ENCODE data around the gene BOC. TPM values are rescaled to one million over a fixed set of nuclear protein-coding genes. Genes with fewer than 3 reads are reported as not detected.

The BOC gene
- total RNA-seq, 2 experiments from 2014 or later = not detected

DNA sequence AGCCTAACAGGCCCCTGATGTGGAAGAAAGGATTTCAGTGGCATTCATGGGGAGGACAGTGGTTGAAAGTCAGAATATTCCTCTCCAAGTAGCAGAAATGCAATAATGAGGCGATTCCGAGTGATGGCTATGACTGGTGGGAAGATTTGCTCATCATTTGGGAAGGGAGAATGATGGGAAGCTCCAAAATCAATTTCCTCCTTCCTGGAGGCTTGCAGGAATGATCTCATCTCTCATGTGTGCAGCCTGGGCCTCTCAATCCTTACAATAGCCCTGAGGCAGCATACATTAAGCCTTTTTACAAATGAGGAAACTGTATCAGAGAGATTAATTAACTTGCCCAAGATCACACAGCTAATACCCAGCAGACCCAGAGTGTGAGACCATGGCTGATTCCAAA, 58.7 kb downstream of the BOC start:
- H3K27me3 Mint-ChIP-seq = no peaks in the 10 kb centered on the region
- intact Hi-C loops (cut with micrococcal nuclease) = no loop called here
- no peak overlapping the region for H3K27ac Mint-ChIP-seq
- no peaks in the 10 kb centered on the region for H3K36me3 Mint-ChIP-seq
- no peak for DNase-seq
- H3K4me1 Mint-ChIP-seq (ENCODE audit: low read depth) = no peaks in the 10 kb centered on the region
- H3K9me3 Mint-ChIP-seq = no peaks in the 10 kb centered on the region
- POLR2A ChIA-PET = interaction anchor here (1.5 kb wide), 1 partner anchor 11 kb away, joined by 5 read pairs; no protein-coding TSS in a partner anchor
- no peak overlapping the region for H3K4me3 Mint-ChIP-seq
- CTCF ChIA-PET = interaction anchor here (1.2 kb wide), 1 partner anchor 308 kb away, joined by 3 read pairs; no protein-coding TSS in a partner anchor

DNA sequence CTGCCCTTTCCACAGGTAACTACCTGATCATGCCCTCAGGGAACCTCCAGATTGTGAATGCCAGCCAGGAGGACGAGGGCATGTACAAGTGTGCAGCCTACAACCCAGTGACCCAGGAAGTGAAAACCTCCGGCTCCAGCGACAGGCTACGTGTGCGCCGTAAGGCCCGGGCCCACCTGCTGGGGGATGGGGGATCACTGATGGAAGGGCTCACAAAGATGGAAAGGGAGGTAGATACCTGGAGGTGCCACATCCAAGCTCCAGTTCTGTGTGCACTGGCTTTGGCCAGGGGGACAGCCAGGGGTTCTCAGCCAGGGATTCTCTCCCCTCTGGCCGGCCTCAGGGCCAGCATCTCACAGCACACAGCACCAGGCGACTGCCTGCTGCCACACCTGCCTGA, 59.4 kb downstream of the BOC start:
- Mint-ChIP-seq H3K36me3 (no peaks in the 10 kb centered on the region), H3K9me3 (no peaks in the 10 kb centered on the region), H3K27me3 (no peaks in the 10 kb centered on the region), H3K4me1 (ENCODE audit: low read depth) (no peaks in the 10 kb centered on the region), H3K27ac (no peak overlapping the region), H3K4me3 (no peak overlapping the region)
- no peak for DNase-seq
- intact Hi-C loops (cut with micrococcal nuclease) = no loop called here
- ChIA-PET POLR2A (interaction anchor here (1.5 kb wide), 1 partner anchor 12 kb away, joined by 5 read pairs; no protein-coding TSS in a partner anchor), CTCF (interaction anchor here (1.2 kb wide), 1 partner anchor 307 kb away, joined by 3 read pairs; no protein-coding TSS in a partner anchor)

DNA sequence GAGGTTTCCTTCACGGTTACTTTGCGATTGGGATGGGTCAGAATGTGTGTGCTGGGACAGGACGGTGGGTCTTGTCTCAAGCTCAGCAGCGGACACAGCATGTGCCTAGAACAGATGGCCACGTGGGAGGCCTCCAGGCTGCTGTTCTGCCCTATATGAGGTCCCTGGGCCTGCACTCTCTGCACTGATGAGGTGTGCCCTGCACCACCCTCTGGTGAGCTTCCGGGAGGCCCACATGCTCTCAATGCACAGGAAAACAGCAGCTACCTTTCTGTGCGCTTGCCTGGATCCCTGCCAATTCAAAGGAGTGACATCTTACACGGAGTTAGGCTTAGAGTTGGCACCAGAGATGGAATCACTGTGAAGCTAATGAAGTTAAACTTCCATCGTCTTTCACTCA, 59.8 kb downstream of the BOC start:
- intact Hi-C loops (cut with micrococcal nuclease) = no loop called here
- H3K4me3 Mint-ChIP-seq = no peak overlapping the region
- no peak for DNase-seq
- H3K27ac Mint-ChIP-seq = no peak overlapping the region
- no peaks in the 10 kb centered on the region for H3K36me3 Mint-ChIP-seq
- POLR2A ChIA-PET = no interaction called here
- peaks cover 3% of the 10 kb centered on the region for H3K4me1 Mint-ChIP-seq (ENCODE audit: low read depth)
- no peaks in the 10 kb centered on the region for H3K27me3 Mint-ChIP-seq
- no peaks in the 10 kb centered on the region for H3K9me3 Mint-ChIP-seq
- CTCF ChIA-PET = no interaction called here

DNA sequence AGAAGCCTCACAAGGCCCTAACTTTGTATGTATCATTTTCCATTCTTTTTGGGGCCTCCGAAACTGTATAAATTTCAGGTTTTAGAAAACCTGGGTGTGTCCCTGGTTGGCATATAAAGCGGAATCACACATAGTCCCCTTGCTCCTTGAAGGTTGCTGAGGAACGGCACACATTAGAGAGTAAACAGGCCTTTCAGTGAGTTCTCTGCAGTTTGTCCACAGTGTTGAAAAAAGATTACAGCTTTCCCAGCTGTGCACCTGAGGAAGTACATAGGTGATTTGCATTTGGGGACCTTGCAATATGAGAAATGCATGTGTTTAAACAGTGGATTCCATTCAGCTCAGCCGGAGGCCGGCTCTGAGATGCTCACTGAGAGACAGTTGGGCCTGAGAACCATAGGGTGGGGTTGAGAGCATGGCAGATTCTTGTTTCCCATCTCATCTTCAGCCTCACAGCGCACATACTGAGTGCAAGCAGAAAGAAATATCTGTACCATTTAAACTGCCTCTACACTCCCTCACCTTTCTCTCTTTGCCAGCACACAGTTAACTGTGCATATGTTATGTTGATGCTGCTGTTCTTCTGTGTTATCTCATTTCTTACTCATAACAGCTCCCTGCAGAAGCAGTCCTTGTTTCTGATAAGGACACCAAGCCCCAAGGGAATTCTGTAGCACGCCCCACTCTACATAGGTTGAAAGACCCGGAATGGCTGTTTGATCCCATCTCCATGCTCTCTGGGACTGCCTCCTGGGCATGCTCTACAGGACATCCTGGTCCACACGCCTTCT, 60.4 kb downstream of the BOC start:
- no peak for DNase-seq
- Mint-ChIP-seq H3K27me3 (no peaks in the 10 kb centered on the region), H3K27ac (no peak overlapping the region), H3K36me3 (no peaks in the 10 kb centered on the region), H3K9me3 (no peaks in the 10 kb centered on the region), H3K4me1 (ENCODE audit: low read depth) (peaks cover 5% of the 10 kb centered on the region), H3K4me3 (no peak overlapping the region)
- POLR2A ChIA-PET = no interaction called here
- CTCF ChIA-PET = no interaction called here
- intact Hi-C loops (cut with micrococcal nuclease) = no loop called here

DNA sequence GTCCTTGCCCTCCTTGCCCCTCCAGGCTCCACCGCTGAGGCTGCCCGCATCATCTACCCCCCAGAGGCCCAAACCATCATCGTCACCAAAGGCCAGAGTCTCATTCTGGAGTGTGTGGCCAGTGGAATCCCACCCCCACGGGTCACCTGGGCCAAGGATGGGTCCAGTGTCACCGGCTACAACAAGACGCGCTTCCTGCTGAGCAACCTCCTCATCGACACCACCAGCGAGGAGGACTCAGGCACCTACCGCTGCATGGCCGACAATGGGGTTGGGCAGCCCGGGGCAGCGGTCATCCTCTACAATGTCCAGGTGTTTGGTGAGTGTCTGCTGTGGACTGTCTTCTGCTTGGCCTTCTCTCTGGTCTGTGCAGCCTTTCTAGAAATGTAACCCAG, 61.0 kb downstream of the BOC start:
- Mint-ChIP-seq H3K27me3 (no peaks in the 10 kb centered on the region), H3K4me1 (ENCODE audit: low read depth) (peaks cover 5% of the 10 kb centered on the region), H3K27ac (no peak overlapping the region), H3K4me3 (no peak overlapping the region), H3K9me3 (no peaks in the 10 kb centered on the region), H3K36me3 (no peaks in the 10 kb centered on the region)
- DNase-seq = no peak
- ChIA-PET CTCF (no interaction called here), POLR2A (no interaction called here)
- intact Hi-C loops (cut with micrococcal nuclease) = no loop called here

DNA sequence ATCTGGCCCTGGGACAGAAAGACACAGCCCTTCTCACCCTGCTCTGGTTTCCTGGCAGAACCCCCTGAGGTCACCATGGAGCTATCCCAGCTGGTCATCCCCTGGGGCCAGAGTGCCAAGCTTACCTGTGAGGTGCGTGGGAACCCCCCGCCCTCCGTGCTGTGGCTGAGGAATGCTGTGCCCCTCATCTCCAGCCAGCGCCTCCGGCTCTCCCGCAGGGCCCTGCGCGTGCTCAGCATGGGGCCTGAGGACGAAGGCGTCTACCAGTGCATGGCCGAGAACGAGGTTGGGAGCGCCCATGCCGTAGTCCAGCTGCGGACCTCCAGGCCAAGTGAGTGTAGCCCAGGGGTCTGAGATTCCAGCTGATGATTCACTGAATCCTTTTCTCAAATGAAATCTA, 61.7 kb downstream of the BOC start:
- CTCF ChIA-PET = no interaction called here
- no peak overlapping the region for H3K4me3 Mint-ChIP-seq

DNA sequence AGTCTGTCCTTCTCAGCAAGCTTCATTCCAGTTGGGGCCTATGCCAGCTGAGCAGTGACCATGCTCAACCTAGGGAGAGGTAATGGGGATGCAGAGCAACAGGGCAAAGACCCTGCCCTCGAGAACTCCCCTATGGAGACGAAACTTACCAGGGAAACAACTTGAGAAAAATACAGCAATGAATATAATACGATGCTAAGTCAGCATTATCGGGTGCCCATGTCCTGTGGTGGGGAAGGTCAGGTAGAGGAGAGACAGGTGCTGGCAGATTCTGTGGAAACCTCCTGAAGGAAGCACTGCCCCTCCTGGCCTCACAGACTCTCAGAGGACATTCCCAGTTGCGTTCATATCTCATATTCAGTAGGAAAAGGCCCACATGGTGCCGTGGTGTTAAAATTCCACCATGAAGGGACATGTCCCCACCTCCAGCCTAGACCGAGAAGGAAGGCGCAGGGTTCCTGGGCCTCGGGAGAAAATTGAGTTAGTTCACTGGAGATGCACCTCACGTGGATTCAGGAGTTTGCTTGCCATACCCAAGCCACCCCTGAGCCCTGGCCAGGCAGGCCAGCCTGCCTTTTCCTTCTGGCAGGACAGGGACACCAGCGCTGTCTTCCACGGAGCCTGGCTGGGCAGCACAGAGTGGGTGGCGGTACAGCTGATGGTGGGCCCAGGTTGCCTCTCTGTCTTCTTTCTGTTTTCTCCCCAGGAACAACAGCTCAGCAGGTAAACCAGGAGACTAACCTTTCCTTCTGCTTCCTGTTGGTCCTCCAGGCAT, 62.4 kb downstream of the BOC start:
- H3K9me3 Mint-ChIP-seq = no peaks in the 10 kb centered on the region
- POLR2A ChIA-PET = no interaction called here

More for the DNA sequence above, 61.7 kb downstream of the BOC start:
- intact Hi-C loops (cut with micrococcal nuclease) = no loop called here
- Mint-ChIP-seq H3K27me3 (no peaks in the 10 kb centered on the region), H3K36me3 (no peaks in the 10 kb centered on the region), H3K9me3 (no peaks in the 10 kb centered on the region), H3K4me1 (ENCODE audit: low read depth) (peaks cover 5% of the 10 kb centered on the region), H3K27ac (no peak overlapping the region)
- DNase-seq = no peak
- POLR2A ChIA-PET = no interaction called here

DNA sequence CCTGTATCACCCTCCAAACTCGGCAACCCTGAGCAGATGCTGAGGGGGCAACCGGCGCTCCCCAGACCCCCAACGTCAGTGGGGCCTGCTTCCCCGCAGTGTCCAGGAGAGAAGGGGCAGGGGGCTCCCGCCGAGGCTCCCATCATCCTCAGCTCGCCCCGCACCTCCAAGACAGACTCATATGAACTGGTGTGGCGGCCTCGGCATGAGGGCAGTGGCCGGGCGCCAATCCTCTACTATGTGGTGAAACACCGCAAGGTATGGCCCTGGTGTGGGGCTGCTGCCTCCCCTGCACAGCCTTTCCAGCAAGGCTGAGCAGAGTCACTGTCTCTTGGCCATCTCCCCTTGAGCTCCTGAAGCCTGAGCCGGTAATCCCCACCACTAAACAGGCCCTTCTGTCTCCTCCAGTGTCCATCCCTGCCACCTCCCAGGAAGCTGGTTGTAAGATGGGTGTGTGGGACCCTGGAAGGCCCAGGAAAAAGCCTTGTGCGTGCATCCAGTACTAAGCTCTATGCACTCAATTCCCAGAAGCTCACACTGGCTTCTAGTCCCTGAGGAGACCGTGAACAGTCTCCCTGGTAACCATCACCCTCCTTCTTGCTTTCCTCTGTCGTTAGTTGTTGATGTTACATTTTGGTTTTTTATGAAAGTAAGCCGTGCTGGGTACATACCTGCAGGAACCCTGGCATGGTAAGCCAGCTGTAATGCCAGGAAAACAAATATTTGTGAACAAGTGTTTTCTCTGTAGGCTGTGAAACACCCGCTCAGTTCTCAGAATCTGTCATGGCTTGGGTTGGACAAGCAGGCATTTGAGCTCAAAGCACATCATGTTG, 63.3 kb downstream of the BOC start:
- H3K27me3 Mint-ChIP-seq = no peaks in the 10 kb centered on the region
- CTCF ChIA-PET = interaction anchor here (0.9 to 1.3 kb wide), 2 partner anchors 13 to 239 kb away, joined by 3 to 6 read pairs; no protein-coding TSS in a partner anchor
- H3K9me3 Mint-ChIP-seq = no peaks in the 10 kb centered on the region
- intact Hi-C loops (cut with micrococcal nuclease) = no loop called here
- H3K27ac Mint-ChIP-seq = no peak overlapping the region
- POLR2A ChIA-PET = no interaction called here
- H3K36me3 Mint-ChIP-seq = no peaks in the 10 kb centered on the region
- H3K4me3 Mint-ChIP-seq = no peak overlapping the region
- DNase-seq = no peak
- peaks cover 5% of the 10 kb centered on the region for H3K4me1 Mint-ChIP-seq (ENCODE audit: low read depth)

More for the DNA sequence above, 62.4 kb downstream of the BOC start:
- no peak overlapping the region for H3K4me3 Mint-ChIP-seq
- no peak overlapping the region for H3K27ac Mint-ChIP-seq
- H3K36me3 Mint-ChIP-seq = no peaks in the 10 kb centered on the region
- CTCF ChIA-PET = interaction anchor here (0.9 to 1.3 kb wide), 2 partner anchors 14 to 239 kb away, joined by 3 to 6 read pairs; no protein-coding TSS in a partner anchor
- DNase-seq = no peak
- intact Hi-C loops (cut with micrococcal nuclease) = no loop called here
- H3K27me3 Mint-ChIP-seq = no peaks in the 10 kb centered on the region
- H3K4me1 Mint-ChIP-seq (ENCODE audit: low read depth) = peaks cover 5% of the 10 kb centered on the region

DNA sequence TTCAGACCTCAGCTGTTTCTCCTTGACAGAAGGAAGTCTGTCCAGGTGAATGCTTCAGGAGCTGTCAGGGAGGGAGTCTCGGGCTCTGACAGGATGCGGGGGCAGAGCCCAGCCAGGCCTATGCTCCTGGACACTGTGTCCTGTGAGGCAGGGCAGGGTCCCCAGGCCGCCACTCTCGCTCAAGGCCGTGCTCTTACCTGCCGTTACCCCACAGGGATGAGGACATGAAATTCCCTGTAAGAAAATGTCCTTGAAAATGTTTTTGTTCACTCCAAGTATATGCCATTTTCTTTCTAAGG, 63.9 kb downstream of the BOC start:
- H3K4me1 Mint-ChIP-seq (ENCODE audit: low read depth) = peaks cover 5% of the 10 kb centered on the region
- CTCF ChIA-PET = interaction anchor here (1.3 kb wide), 1 partner anchor 13 kb away, joined by 6 read pairs; no protein-coding TSS in a partner anchor
- DNase-seq = no peak
- POLR2A ChIA-PET = no interaction called here
- no peak overlapping the region for H3K4me3 Mint-ChIP-seq
- no peaks in the 10 kb centered on the region for H3K9me3 Mint-ChIP-seq
- H3K36me3 Mint-ChIP-seq = no peaks in the 10 kb centered on the region
- H3K27ac Mint-ChIP-seq = no peak overlapping the region
- intact Hi-C loops (cut with micrococcal nuclease) = no loop called here
- no peaks in the 10 kb centered on the region for H3K27me3 Mint-ChIP-seq

DNA sequence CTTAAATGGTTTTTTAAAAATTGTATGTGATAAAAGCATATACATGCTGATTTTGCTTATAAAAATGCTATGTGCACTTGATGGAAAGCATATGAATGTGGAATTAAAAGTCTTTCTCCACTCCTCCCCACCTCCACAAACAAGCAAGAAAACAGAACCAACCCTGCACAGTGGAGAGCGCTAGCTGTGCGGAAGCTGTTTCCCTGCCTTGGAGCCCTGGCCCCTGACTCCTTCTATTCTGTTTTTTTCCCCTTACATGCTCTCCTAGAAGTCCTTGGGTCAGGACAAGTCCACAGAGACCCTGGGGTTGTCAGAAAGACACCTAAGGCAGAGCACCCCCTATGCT, 64.2 kb downstream of the BOC start:
- H3K9me3 Mint-ChIP-seq = no peaks in the 10 kb centered on the region
- intact Hi-C loops (cut with micrococcal nuclease) = no loop called here
- H3K4me1 Mint-ChIP-seq (ENCODE audit: low read depth) = peaks cover 5% of the 10 kb centered on the region
- H3K4me3 Mint-ChIP-seq = no peak overlapping the region
- CTCF ChIA-PET = no interaction called here
- DNase-seq = no peak
- POLR2A ChIA-PET = no interaction called here
- H3K27ac Mint-ChIP-seq = no peak overlapping the region
- H3K36me3 Mint-ChIP-seq = no peaks in the 10 kb centered on the region
- H3K27me3 Mint-ChIP-seq = no peaks in the 10 kb centered on the region

DNA sequence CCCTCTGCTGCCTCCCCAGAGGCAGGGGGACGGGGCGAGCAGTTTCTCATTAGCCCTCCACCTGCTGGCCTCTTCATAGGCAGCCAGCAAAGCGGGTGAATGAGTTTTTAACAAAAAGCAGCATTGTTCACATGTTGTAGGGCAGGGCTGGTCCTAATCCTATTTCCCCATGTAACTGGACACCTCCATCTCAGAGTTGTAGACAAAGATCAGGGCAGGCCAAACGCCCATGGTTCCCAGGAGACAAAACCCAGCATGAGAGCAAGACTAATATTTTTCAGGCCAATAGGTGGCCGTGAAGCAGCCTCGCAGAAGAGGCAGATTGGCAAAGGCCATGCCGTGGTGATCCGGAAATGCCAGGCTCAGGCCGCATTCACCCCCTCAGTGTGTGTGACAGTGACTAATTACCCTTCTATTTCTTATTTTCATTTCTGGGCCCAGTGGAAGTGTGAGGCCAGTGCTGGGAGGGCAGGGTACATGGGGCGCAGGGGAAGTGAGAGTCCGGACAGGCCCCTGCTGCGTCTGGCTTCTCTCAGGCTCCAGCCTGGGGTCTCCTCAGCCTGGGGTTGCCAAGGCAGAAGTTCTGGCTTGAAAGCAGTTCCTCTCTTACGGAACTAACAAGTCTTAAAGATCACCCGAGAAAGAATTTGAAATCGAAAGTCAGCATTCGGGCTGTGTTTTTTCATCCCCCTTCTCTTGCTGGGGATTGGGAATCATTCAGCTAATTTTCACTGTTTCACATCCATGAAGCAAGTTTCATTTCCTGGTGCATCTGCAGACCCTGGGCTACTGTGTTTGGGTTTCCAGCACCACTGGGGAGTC, 64.8 kb downstream of the BOC start:
- Mint-ChIP-seq H3K27ac (no peak overlapping the region), H3K4me3 (no peak overlapping the region), H3K36me3 (no peaks in the 10 kb centered on the region), H3K4me1 (ENCODE audit: low read depth) (peaks cover 5% of the 10 kb centered on the region), H3K9me3 (no peaks in the 10 kb centered on the region), H3K27me3 (no peaks in the 10 kb centered on the region)
- DNase-seq = no peak
- intact Hi-C loops (cut with micrococcal nuclease) = no loop called here
- POLR2A ChIA-PET = no interaction called here
- CTCF ChIA-PET = interaction anchor here (1.3 kb wide), 1 partner anchor 12 kb away, joined by 3 read pairs; no protein-coding TSS in a partner anchor
